GM12891 (cell line): ENCODE results near the gene CRISPLD2.

Experiments
- POLR2A ChIP-seq: IDR thresholded peaks from 2 replicates; pipeline ENCODE4 v1.6.1; 2011; ENCODE audit warnings: low read depth, low read length, control low read depth
- POU2F2 ChIP-seq: IDR thresholded peaks from 2 replicates; pipeline ENCODE4 v1.6.1; 2011; ENCODE audit warnings: low read depth, mild to moderate bottlenecking, control low read depth, low read length, moderate library complexity
- SPI1 ChIP-seq: IDR thresholded peaks from 2 replicates; pipeline ENCODE4 v1.6.1; 2011; ENCODE audit warnings: low read depth, low read length, control low read depth
- TAF1 ChIP-seq: IDR thresholded peaks from 2 replicates; pipeline ENCODE4 v1.6.1; 2011; ENCODE audit warnings: low read depth, low read length, control low read depth

- TF ChIP-seq POLR2A (no peak), POU2F2 (no peak), TAF1 (no peak), SPI1 (no peak)
Observed at GRCh38 chr16:84918006-84918909, 98.5 kb downstream of the CRISPLD2 start.
